Hepatic stellate cell (primary cell): Measurements from ENCODE around the gene TVP23A.
"Not testable (repeated sequence)": the region's sequence is repeated elsewhere in the genome, so short reads cannot be mapped to it uniquely, and the experiment has no call there.

Experiments
- DNase-seq: peaks from one replicate; pipeline ENCODE4 v3.0.0; 2011; ENCODE audit warnings: low spot score

TVP23A gene

GRCh38 chr16:10745841-10746240 is 72.8 kb downstream of the TVP23A start:
- no peak for DNase-seq

DNA sequence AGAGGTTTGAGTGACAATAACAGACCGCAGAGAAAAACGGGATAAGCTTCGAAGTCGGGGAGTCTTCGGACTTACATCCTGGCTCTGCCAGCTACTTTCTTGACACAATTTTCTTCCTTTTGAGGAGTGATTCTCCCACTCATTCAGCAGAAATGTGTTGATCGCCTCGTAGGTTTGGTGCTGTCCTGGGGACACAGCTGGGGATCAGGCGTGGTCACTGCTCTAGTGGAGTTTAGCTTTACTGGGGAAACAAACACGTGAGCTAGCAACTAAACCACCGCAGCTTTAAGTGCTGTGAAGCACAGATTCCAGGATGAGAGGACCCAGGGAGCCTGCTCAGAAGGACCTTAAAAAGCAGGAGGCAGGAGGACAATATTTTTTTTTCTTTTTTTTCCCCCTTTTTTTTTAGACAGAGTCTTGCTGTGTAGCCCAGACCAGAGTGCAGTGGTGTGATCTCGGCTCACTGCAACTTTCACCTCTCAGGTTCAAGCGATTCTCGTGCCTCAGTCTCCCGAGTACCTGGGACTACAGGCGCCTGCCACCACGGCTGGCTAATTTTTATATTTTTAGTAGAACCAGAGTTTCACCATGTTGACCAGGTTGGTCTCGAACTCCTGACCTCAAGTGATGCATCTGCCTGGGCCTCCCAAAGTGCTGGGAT is 74.1 kb downstream of the TVP23A start:
- DNase-seq, result peak; percentile 56

DNA sequence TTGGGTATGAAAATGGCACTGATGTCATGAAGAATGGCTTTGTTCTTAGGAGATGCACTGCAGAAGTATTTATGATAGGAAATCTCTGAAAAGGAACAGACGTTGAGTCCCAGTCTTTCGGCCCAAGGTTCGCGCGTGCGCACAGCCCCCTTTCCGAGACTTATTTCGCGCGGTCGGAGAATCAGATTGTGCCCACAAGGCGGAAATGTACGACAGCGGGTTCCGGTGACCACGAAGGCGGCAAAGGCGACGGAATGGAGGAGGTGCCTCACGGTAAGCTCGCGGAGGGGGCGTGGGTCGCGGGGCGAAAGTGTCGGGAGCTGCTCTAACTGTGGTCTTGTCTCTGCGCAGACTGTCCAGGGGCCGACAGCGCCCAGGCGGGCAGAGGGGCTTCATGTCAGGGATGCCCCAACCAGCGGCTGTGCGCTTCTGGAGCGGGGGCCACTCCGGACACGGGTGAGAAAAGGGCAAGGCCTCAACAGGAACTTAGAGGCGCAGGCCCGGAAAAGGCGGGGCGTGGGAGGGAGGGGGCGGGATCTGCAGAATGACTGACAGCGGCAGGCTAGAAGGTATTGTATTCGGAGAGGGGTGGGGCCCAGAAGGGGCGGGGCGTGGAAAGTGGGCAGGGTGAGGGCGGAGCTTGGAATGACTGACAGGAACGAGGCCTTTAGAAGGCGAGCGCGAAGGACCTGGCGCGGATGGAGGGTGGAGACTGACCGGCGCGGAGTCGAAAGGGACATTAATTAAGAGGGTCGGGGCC is 74.8 kb downstream of the TVP23A start, which contains the start of gene NUBP1:
Gene NUBP1 (plus strand): TSS at position 233 of the 760 bp plus-strand sequence. CDS start 22 bp downstream, at position 255.
- DNase-seq, result peak; percentile 96

- no peak for DNase-seq
Observed at GRCh38 chr16:10743227-10743609, 75.4 kb downstream of the TVP23A start.

GRCh38 chr16:10741844-10742243 is 76.8 kb downstream of the TVP23A start:
- no peak for DNase-seq

DNA sequence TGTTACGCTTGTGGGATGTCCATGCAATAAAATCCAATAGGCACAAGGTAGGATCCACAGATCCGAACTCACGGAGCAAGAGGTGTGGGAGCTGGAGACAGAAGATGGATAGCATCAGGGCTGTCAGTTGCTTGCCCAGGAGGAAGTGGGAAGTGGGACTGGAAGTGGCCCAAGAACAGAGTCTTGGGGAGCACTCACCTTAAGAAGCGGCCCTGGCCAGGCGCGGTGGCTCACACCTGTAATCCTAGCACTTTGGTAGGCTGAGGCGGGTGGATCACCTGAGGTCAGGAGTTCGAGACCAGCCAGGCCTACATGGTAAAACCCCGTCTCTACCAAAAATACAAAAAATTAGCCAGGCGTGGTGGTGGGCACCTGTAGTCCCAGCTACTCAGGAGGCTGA is 77.3 kb downstream of the TVP23A start:
- not testable (repeated sequence) for DNase-seq

GRCh38 chr16:10740845-10741208 is 77.8 kb downstream of the TVP23A start:
- no peak for DNase-seq

DNA sequence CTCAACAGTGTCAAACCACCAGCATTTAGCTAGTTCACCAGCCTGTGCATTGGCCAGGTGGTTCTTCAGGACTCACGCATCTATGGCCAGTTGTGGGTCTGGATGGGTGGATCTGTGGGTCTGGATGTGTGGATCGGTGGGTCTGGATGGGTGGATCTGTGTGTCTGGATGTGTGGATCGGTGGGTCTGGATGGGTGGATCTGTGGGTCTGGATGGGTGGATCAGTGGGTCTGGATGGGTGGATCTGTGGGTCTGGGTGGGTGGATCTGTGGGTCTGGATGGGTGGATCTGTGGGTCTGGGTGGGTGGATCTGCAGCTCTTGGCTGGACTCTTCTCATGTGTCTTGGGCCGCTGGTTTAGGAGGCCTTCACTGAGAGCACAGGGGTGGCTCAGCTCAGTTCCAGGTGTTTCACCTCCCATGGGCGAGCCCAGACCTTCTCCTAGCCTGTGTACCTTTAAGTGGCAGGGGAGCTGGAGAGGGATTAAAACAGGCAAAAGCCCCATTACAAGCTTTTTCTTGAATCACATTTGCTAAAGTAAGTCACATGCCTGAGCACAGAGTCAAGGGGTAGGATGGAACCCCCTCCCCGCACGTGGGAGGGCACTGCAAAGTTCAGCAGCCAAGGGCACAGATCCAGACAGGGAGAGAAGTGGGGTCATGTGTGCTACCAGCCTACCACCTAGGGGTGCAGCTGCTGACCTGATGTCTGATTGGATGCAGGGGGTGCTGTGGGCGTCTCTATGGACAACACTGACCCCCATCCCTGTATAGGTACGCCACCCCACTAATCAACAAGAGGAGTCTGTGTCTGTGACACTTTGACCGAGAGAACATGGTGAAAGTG is 78.4 kb downstream of the TVP23A start:
- DNase-seq, result no peak

DNA sequence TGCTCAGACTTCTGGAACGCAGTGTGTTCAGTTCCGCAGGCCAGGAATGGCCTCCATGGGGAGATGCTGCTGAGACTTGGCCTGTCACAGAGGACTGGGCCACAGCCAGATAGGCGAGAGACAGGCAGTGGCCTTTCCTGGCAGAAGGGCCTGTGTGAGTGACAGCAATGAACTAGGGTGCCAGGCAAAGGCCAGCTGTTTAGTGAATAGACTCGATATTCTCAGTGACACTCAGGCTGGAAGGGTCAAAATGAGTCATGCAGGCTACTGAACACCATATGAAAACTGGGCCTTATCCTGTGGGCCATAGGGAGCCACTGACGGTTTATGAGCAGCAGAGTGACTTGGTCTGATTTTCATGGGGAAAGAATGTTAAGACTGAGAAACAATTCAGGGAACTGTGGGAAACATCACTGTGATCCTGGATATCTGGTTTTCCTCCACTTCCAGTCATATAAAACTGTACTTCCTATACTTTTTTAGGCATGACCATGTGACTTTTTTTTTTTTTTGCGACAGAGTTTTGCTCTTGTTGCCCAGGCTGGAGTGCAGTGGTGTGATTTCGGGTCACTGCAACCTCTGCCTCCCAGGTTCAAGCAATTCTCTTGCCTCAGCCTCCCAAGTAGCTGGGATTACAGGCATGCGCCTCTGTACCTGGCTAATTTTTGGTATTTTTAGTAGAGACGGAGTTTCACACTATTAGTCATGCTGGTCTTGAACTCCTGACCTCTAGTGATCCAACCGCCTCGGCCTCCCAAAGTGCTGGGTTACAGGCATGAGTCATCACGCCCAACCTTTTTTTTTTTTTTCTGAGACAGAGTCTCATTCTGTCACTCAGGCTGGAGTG is 80.1 kb downstream of the TVP23A start:
- DNase-seq, result peak; percentile 50

- peak; percentile 62 for DNase-seq
Observed at GRCh38 chr16:10737068-10737625, 81.4 kb downstream of the TVP23A start.

DNA sequence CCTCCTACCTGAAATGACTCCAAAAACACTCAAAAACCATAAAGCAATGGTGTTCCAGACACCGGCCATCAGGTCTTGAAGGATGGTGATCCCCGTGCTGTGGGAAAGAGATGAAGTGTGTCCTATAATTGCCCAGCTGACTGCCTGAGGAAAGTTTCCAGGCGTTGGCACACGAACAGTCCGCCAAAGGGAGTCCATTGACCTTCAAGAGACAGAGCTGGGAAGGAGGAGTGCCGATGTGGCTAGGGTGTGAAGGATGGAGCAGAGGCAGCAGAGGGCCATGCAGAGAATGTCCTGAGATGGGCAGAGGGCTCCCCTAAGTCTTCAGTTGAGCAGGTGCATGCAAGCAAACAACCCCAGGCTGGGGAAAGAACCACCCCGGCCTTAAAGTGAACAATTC is 86.8 kb downstream of the TVP23A start:
- DNase-seq, result no peak

- no peak for DNase-seq
Observed at GRCh38 chr16:10729104-10730048, 89.2 kb downstream of the TVP23A start.

DNA sequence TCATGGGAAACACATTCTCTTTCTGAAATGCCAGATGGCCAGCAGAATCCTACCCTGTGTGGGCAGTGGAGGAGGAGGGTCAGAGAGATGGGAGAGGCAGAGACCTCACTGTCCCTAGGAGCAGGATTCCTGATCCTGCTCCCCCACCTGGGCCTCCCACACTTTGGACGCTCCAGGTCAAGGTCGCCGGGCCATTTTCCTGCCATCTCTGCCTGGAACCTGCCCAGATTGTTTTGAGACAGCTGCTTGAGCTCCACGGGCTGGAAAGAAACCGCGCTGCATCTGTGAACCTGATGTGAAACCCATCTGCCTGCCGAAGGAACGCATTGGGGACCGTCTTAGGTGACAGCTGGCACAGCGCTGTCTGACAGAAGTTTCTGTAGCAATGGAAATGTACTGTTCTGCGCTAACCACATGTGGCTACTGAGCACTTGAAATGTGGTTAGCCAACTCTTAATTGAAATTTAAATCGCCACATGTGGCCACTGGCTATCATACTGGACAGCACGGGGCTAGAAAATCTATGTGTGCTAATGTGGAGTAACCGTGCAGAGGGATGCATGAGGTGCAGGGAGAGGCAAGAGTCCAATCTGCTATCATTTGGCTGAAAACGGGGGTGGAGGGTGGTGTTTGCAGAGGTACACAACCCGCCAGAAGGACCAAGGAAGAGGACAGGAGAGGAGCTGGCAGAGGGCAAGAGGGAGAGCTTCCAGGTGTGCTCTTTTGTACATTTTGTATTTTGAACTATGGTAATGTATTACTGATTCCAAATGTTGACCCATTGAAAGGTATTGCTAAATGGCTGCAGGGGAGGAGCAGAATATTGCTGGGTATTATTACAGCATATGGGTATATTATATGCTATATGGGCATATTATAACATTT is 90.3 kb downstream of the TVP23A start:
- no peak for DNase-seq
